HG03135 (cell line): ENCODE data around the gene VASH1.

Experiments used
- ATAC-seq: cut with Tn5 transposase; IDR thresholded peaks from one replicate; pipeline ENCODE4 v1.9.1; 2021; ENCODE audit warnings: mild to moderate bottlenecking, moderate library complexity; ENCODE audit not compliant: unreplicated experiment

VASH1 gene

GRCh38 chr14:76770521-76771436 lies 9.5 kb downstream of the VASH1 start:
- ATAC-seq = no peak

- ATAC-seq = no peak
These were observed 10.2 kb downstream of the VASH1 start for GRCh38 chr14:76771437-76771980.

GRCh38 chr14:76772300-76773187 lies 11.3 kb downstream of the VASH1 start:
- ATAC-seq = no peak

GRCh38 chr14:76773188-76773885 lies 12.1 kb downstream of the VASH1 start:
- no peak for ATAC-seq

GRCh38 chr14:76773956-76774820 lies 12.9 kb downstream of the VASH1 start:
- no peak for ATAC-seq

GRCh38 chr14:76774821-76775694 lies 13.8 kb downstream of the VASH1 start:
- ATAC-seq = no peak

- ATAC-seq = no peak
These were observed 14.6 kb downstream of the VASH1 start for GRCh38 chr14:76775695-76776427.

GRCh38 chr14:76776428-76777251 lies 15.4 kb downstream of the VASH1 start:
- ATAC-seq = no peak

- no peak for ATAC-seq
These were observed 16.5 kb downstream of the VASH1 start for GRCh38 chr14:76777721-76778120.

GRCh38 chr14:76778546-76779215 lies 17.4 kb downstream of the VASH1 start:
- no peak for ATAC-seq

GRCh38 chr14:76779221-76780057 lies 18.2 kb downstream of the VASH1 start:
- no peak for ATAC-seq

- ATAC-seq = no peak
These were observed 18.7 kb downstream of the VASH1 start for GRCh38 chr14:76780058-76780345.

GRCh38 chr14:76780360-76780759 lies 19.1 kb downstream of the VASH1 start:
- no peak for ATAC-seq

- no peak for ATAC-seq
These were observed 19.8 kb downstream of the VASH1 start for GRCh38 chr14:76780875-76781647.

GRCh38 chr14:76781648-76782051 lies 20.4 kb downstream of the VASH1 start:
- no peak for ATAC-seq
